Activated T-cell treated with anti-CD3 and anti-CD28 coated beads for 24 hours (primary cell): ENCODE measurements around the gene NPBWR2.

Source experiments
- DNase-seq: peaks from one replicate; pipeline ENCODE4 v3.0.0-alpha.2; 2020; ENCODE audit warnings: low read depth

Gene NPBWR2

GRCh38 chr20:64055893-64056638 is 51.3 kb downstream of the NPBWR2 start:
- DNase-seq, result no peak

DNA sequence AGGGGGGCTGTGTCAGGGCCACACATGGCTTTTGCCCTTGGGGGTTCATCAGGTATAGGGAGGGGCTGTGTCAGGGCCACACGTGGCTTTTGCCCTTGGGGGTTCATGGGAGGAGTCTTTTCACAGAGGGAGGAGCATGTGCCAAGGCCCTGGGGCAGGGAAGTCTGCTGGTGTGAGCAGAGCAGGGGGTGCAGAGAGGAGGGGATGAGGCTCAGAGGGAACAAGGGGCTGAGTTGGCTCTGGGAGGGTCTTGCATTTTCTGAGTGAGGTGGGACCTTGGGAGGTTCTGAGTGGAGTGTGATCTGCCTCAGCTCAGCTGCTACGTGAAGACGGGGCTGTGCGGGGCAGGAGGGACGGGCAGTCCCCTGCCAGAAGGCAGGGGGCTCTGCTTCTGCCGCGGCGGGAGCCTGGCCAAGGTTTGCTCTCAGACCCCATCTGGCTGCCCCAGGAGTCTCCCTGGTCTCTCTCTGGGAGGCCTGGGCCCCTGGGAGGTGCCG is 51.9 kb downstream of the NPBWR2 start:
- no peak for DNase-seq

GRCh38 chr20:64053841-64054661 is 53.3 kb downstream of the NPBWR2 start:
- no peak for DNase-seq
